GM12801 (cell line): ENCODE results near the gene PCDHGB3.
A peak's percentile ranks its signal among the peaks of the same experiment; 100 is the strongest.

Experiments
- TF ChIP-seq, protein P1 (sequence below): IDR thresholded peaks from one replicate; pipeline ENCODE4 v1.5.1; 2011; ENCODE audit warnings: control low read depth; ENCODE audit not compliant: insufficient read length; ENCODE audit errors: extremely low read depth

Gene PCDHGB3

DNA sequence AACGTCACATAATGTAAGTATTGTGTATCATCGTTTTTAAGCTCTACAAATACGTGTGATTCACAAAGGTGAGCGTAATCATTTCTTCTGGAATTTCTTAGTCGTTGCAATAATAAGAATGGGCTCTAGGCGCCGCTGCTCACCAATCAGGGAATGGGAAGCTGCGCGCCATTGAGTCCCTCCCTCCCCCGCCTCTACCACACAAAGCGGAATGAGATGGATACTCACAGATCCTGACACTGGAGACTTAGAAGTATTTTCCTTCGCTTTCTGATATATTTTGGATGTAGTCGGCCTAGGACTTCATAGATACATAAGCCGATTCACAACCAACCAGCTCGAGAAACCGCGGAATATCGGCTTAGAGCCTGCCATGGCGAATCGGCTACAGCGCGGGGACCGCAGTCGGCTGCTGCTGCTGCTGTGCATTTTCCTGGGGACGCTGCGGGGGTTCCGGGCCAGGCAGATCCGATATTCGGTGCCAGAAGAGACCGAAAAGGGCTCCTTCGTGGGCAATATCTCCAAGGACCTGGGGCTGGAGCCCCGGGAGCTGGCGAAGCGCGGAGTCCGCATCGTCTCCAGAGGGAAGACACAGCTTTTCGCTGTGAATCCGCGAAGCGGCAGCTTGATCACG is 50.9 kb downstream of the PCDHGB3 start, which contains the start of gene PCDHGA11:
Gene PCDHGA11, plus strand, starts transcription at position 197 of the 634 bp plus-strand sequence. Its CDS starts 177 bp downstream, at position 374.
- TF ChIP-seq, protein P1, sequence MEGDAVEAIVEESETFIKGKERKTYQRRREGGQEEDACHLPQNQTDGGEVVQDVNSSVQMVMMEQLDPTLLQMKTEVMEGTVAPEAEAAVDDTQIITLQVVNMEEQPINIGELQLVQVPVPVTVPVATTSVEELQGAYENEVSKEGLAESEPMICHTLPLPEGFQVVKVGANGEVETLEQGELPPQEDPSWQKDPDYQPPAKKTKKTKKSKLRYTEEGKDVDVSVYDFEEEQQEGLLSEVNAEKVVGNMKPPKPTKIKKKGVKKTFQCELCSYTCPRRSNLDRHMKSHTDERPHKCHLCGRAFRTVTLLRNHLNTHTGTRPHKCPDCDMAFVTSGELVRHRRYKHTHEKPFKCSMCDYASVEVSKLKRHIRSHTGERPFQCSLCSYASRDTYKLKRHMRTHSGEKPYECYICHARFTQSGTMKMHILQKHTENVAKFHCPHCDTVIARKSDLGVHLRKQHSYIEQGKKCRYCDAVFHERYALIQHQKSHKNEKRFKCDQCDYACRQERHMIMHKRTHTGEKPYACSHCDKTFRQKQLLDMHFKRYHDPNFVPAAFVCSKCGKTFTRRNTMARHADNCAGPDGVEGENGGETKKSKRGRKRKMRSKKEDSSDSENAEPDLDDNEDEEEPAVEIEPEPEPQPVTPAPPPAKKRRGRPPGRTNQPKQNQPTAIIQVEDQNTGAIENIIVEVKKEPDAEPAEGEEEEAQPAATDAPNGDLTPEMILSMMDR = peak; percentile 15

DNA sequence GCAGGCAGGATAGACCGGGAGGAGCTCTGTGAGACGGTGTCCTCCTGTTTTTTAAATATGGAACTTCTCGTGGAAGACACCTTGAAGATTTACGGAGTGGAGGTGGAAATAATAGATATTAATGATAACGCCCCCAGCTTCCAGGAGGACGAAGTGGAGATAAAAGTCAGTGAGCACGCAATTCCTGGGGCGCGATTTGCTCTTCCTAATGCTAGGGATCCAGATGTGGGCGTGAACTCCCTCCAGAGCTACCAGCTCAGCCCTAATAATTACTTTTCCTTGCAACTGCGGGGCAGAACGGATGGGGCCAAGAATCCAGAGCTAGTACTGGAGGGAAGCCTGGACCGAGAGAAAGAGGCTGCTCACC is 51.4 kb downstream of the PCDHGB3 start:
- TF ChIP-seq, protein P1 = no peak
